ENCODE measurements around the gene NEU4. TPM values are rescaled to one million over a fixed set of nuclear protein-coding genes. Genes with fewer than 3 reads are reported as not detected.

NEU4 gene
- total and polyA plus RNA-seq, 11 donors, result 0.07 to 1.4 (median 0.45) TPM; not detected in 4

- ATAC-seq (peak; percentile 16 to 44 (median 30)), DNase-seq (peak in 4 of 5 donors; percentile 28 to 67 (median 48))
- Histone ChIP-seq H3K4me1 (peaks cover 4 to 33% (median 20%) of the 10 kb centered on the region in 12 donors), H3K9me3 (no peaks in the 10 kb centered on the region), H3K4me3 (no peak overlapping the region), H3K27ac (peak overlapping the region in 10 of 12 donors; percentile 23 to 78 (median 56)), H3K36me3 (no peaks in the 10 kb centered on the region), H3K27me3 (no peaks in the 10 kb centered on the region)
- WGBS, 4 donors, result 43 to 51% (median 48%) methylated on average over 12 to 21 of the region's 21 CpGs
- intact Hi-C loops (cut with DNase I), result loop anchor here in 1 of 10 donors (5.0 kb wide), 1 partner anchor 42 kb away; no protein-coding TSS in a partner anchor
- no peak for TF ChIP-seq CTCF (IDR thresholded peaks at IDR 0.05)
- TF ChIP-seq POLR2A (IDR thresholded peaks at IDR 0.05), result no peak
These were observed 45.6 kb downstream of the NEU4 start for GRCh38 chr2:241854342-241855244.

- Histone ChIP-seq H3K4me3 (no peak overlapping the region), H3K27me3 (peaks cover 0 to 2% (median 0%) of the 10 kb centered on the region in 9 donors), H3K27ac (peak overlapping the region in 5 of 12 donors; percentile 23 to 78 (median 69)), H3K9me3 (no peaks in the 10 kb centered on the region), H3K36me3 (no peaks in the 10 kb centered on the region), H3K4me1 (peaks cover 4 to 41% (median 25%) of the 10 kb centered on the region in 12 donors)
- WGBS, 4 donors, result 69 to 78% (median 76%) methylated on average over 18 of the region's 18 CpGs
- DNase-seq (peak in 3 of 5 donors; percentile 18 to 62 (median 20)), ATAC-seq (no peak)
- intact Hi-C loops (cut with DNase I), result loop anchor here in 1 of 10 donors (5.0 kb wide), 1 partner anchor 43 kb away; no protein-coding TSS in a partner anchor
- TF ChIP-seq POLR2A (IDR thresholded peaks at IDR 0.05) (no peak), CTCF (IDR thresholded peaks at IDR 0.05) (no peak)
These were observed 46.4 kb downstream of the NEU4 start for GRCh38 chr2:241855245-241855887.

GRCh38 chr2:241855888-241856422 lies 47.0 kb downstream of the NEU4 start:
- ATAC-seq (no peak), DNase-seq (peak in 2 of 5 donors; percentile 22 to 38)
- Histone ChIP-seq H3K27me3 (peaks cover 0 to 4% (median 0%) of the 10 kb centered on the region in 9 donors), H3K4me3 (no peak overlapping the region), H3K9me3 (no peaks in the 10 kb centered on the region), H3K27ac (peak overlapping the region in 2 of 12 donors; percentile 69 to 78), H3K4me1 (peaks cover 4 to 47% (median 28%) of the 10 kb centered on the region in 12 donors), H3K36me3 (no peaks in the 10 kb centered on the region)
- TF ChIP-seq CTCF (IDR thresholded peaks at IDR 0.05), result no peak
- no peak for TF ChIP-seq POLR2A (IDR thresholded peaks at IDR 0.05)
- intact Hi-C loops (cut with DNase I), result loop anchor here in 1 of 10 donors (5.0 kb wide), 1 partner anchor 44 kb away; no protein-coding TSS in a partner anchor
- WGBS, 4 donors, result 71 to 82% (median 78%) methylated on average over 16 to 20 of the region's 20 CpGs

Measured in heart left ventricle (tissue), 16 donors.